HepG2 (cell line): ENCODE results near the gene CCDC154. TPM values are rescaled to one million over a fixed set of nuclear protein-coding genes. Genes with fewer than 3 reads are reported as not detected.

Source experiments
- ATAC-seq: fragments of 200-7000 bp; cut with Tn5 transposase; 3 replicates; pipeline ENCODE4 v1.9.1; 2020; ENCODE audit warnings: mild to moderate bottlenecking, moderate library complexity
- BruUV-seq: library from RNA; stranded (reverse); fragments of 400-500 nt; replicated peaks from 2 replicates; lab custom pipeline; 2021; lab: Mats Ljungman, UMichigan
- CTCF ChIA-PET: fragments of 300-600 bp; formaldehyde crosslinking; extraction: SDS; loops from one replicate; lab custom pipeline; 2021; ENCODE audit warnings: low total read pairs, inconsistent platforms, low intra/inter-chr PET ratio; lab: Yijun Ruan, JAX
- POLR2A ChIA-PET: fragments of 350-600 bp; sonication (Branson Sonifier 250); formaldehyde crosslinking; loops from one replicate; lab custom pipeline; 2020; ENCODE audit warnings: antibody characterized with exemption, inconsistent platforms; lab: Yijun Ruan, JAX
- DNase-seq: peaks from one replicate; pipeline ENCODE4 v3.0.0-alpha.2; 2015; ENCODE audit warnings: low spot score
- FAIRE-seq: peaks from 3 replicates; lab custom pipeline; 2011; peaks lifted over from hg19 to GRCh38; lab: Jason Lieb, UNC
- H2AFZ ChIP-seq: one replicate; pipeline ENCODE4 v1.6.1; 2011; ENCODE audit warnings: low read length, inconsistent platforms
- H3K27ac ChIP-seq: fragments of 300-600 bp; 3 replicates; pipeline ENCODE4 v1.8.0; 2011; ENCODE audit warnings: mixed run types, mild to moderate bottlenecking, mixed read lengths, low read length, inconsistent platforms; ENCODE audit not compliant: insufficient read depth; ENCODE audit errors: extremely low read length
- H3K27me3 ChIP-seq, 2 experiments: fragments of 200-600 bp in 1 of 2; 2 replicates in 1 of 2; 3 replicates in 1 of 2; pipeline versions ENCODE4 v1.6.0 to v1.8.0; 2011; ENCODE audit warnings: low read length in 2 of 2, mild to moderate bottlenecking in 2 of 2, moderate library complexity in 2 of 2, inconsistent platforms in 1 of 2; ENCODE audit not compliant: insufficient read depth in 2 of 2, control insufficient read depth in 1 of 2
- H3K36me3 ChIP-seq, 2 experiments: fragments of 200-600 bp in 1 of 2; replicated peaks in 1 of 2; 2 replicates in 1 of 2; 3 replicates in 1 of 2; pipeline versions ENCODE4 v1.5.1 to v1.8.0; 2011; ENCODE audit warnings: low read length in 2 of 2, inconsistent platforms in 1 of 2; ENCODE audit not compliant: insufficient read depth in 2 of 2, control insufficient read depth in 1 of 2
- H3K4me1 ChIP-seq: 2 replicates; pipeline ENCODE4 v1.5.1; 2012; ENCODE audit warnings: low read length, inconsistent platforms; ENCODE audit not compliant: insufficient read depth
- H3K4me2 ChIP-seq: 2 replicates; pipeline ENCODE4 v1.6.0; 2011; ENCODE audit warnings: low read depth, low read length, inconsistent platforms
- H3K4me3 ChIP-seq, 3 experiments: fragments of 200-600 bp in 1 of 3; sonication (generic), shearing (Covaris generic) in 1 of 3; replicated peaks in 1 of 3; 2 replicates each; pipeline ENCODE4 v1.5.1; 2011 to 2016; ENCODE audit warnings: low read length in 3 of 3, inconsistent platforms in 2 of 3, low read depth in 2 of 3, mild to moderate bottlenecking in 2 of 3, control low read depth in 1 of 3, mixed read lengths in 1 of 3; ENCODE audit not compliant: insufficient read depth in 1 of 3
- H3K79me2 ChIP-seq: one replicate; pipeline ENCODE4 v1.6.1; 2011; ENCODE audit warnings: low read length, inconsistent platforms; ENCODE audit not compliant: insufficient read depth
- H3K9ac ChIP-seq: 2 replicates; pipeline ENCODE4 v1.6.0; 2011; ENCODE audit warnings: mild to moderate bottlenecking, low read depth, low read length, inconsistent platforms; ENCODE audit not compliant: insufficient read depth
- H3K9me3 ChIP-seq: 2 replicates; pipeline ENCODE4 v1.5.1; 2012; ENCODE audit warnings: mild to moderate bottlenecking, low read length
- H4K20me1 ChIP-seq: 2 replicates; pipeline ENCODE4 v1.6.0; 2011; ENCODE audit warnings: inconsistent platforms, mild to moderate bottlenecking, low read length, moderate library complexity; ENCODE audit not compliant: insufficient read depth
- AGO2 ChIP-seq: fragments of 200-400 bp; formaldehyde crosslinking; optimal IDR thresholded peaks from 2 replicates; pipeline ENCODE3; 2017; ENCODE audit warnings: mild to moderate bottlenecking, low read depth, low read length, moderate library complexity
- NONO ChIP-seq, 2 experiments: fragments of 450-650 bp in 1 of 2; sonication (generic) in 1 of 2; formaldehyde crosslinking in 1 of 2; IDR thresholded peaks in 1 of 2; conservative IDR thresholded peaks in 1 of 2; 2 replicates each; pipeline versions ENCODE4 v1.6.1 to v1.8.0; 2017 to 2022; ENCODE audit warnings: mild to moderate bottlenecking in 1 of 2, missing genetic modification reagents in 1 of 2, moderate library complexity in 1 of 2
- POLR2G ChIP-seq: fragments of 200-400 bp; formaldehyde crosslinking; IDR thresholded peaks from 2 replicates; pipeline ENCODE4 v1.6.1; 2018; ENCODE audit warnings: mild to moderate bottlenecking, low read depth, low read length, moderate library complexity
- ZNF431 ChIP-seq: sonication (generic); formaldehyde crosslinking; IDR thresholded peaks from 2 replicates; pipeline ENCODE4 v1.9.0; 2022; ENCODE audit warnings: missing genetic modification reagents, low read depth, mild to moderate bottlenecking, borderline replicate concordance
- WGBS: methylation state at CpG from one replicate; pipeline ENCODE4 v1.1.6; 2017; ENCODE audit warnings: low lambda C conversion rate; 5-methylcytosine and 5-hydroxymethylcytosine counted together
- in situ Hi-C: cut with HindIII; loops from 2 replicates; pipeline ENCODE4 v1.10.0; 2017; ENCODE audit warnings: low pct_unique_long_range_greater_than_20kb; ENCODE audit not compliant: extremely low pct_ligation_motif_present
- intact Hi-C: fragments of 100-400 bp; cut with micrococcal nuclease; formaldehyde crosslinking; loops from one replicate; pipeline ENCODE4 v1.10.0; 2022; ENCODE audit not compliant: unreplicated experiment
- polyA plus RNA-seq, 8 experiments: library from polyadenylated mRNA; depleted of rRNA in 3 of 8; stranded (reverse) in 7 of 8; unstranded in 1 of 8; fragments of >200 nt; fragmentation: Illumina TruSeq in 4 of 8; extraction: Trizol in 4 of 8; gene quantifications; 2 replicates each; pipeline versions ENCODE4 v1.2.1 to v1.2.3, GENCODE V29; 2011 to 2016; ENCODE audit warnings: low read depth in 4 of 8, missing spikeins in 1 of 8, mixed read lengths in 1 of 8; ENCODE audit not compliant: insufficient read depth in 1 of 8
- total RNA-seq, 5 experiments: library from RNA; depleted of rRNA; stranded (reverse); fragments of >200 nt; fragmentation: Illumina TruSeq; extraction: Trizol; gene quantifications; 2 replicates each; pipeline ENCODE4 v1.2.3, GENCODE V29; 2016; ENCODE audit warnings: low read depth in 1 of 5

The CCDC154 gene
- total and polyA plus RNA-seq, 2 of the 13 experiments (the other 11 are each of a cell fraction or from before 2014, with no cell fraction given) = 0.92 to 1.5 TPM

GRCh38 chr16:1445518-1446203 is 1.3 kb upstream of the CCDC154 start:
- Histone ChIP-seq H3K4me3 (no peak overlapping the region), H3K4me1 (peaks cover 14% of the 10 kb centered on the region), H3K9ac (no peak overlapping the region), H3K27me3 (peaks cover 0 to 1% of the 10 kb centered on the region in 2 experiments; a peak in 3 of 5 replicates), H3K4me2 (no peak overlapping the region), H3K9me3 (no peaks in the 10 kb centered on the region), H3K79me2 (no peaks in the 10 kb centered on the region), H3K36me3 (no peaks in the 10 kb centered on the region; a peak in 1 of 5 replicates), H2AFZ (no peak overlapping the region), H3K27ac (no peak overlapping the region), H4K20me1 (no peaks in the 10 kb centered on the region)
- in situ Hi-C loops = no loop called here
- WGBS = 98% methylated on average over 6 of the region's 25 CpGs
- ChIA-PET CTCF (no interaction called here), POLR2A (no interaction called here)
- intact Hi-C loops = no loop called here
- no peak for ATAC-seq
- no peak for TF ChIP-seq ZNF431 (CRISPR knock-in tag)
- peak; percentile 27 for TF ChIP-seq AGO2
- BruUV-seq = TSS peak; percentile 59
- DNase-seq = no peak
- no peak for FAIRE-seq

GRCh38 chr16:1444730-1445517 is 568 bp upstream of the CCDC154 start:
- no TSS peak for BruUV-seq
- Histone ChIP-seq H3K4me3 (no peak overlapping the region), H3K27me3 (peaks cover 0 to 1% of the 10 kb centered on the region in 2 experiments; a peak in 3 of 5 replicates), H3K9me3 (no peaks in the 10 kb centered on the region), H4K20me1 (no peaks in the 10 kb centered on the region), H2AFZ (no peak overlapping the region), H3K4me1 (peaks cover 14% of the 10 kb centered on the region), H3K36me3 (no peaks in the 10 kb centered on the region; a peak in 1 of 5 replicates), H3K79me2 (no peaks in the 10 kb centered on the region), H3K27ac (no peak overlapping the region), H3K4me2 (no peak overlapping the region), H3K9ac (no peak overlapping the region)
- 90% methylated on average over 42 of the region's 48 CpGs for WGBS
- ChIA-PET CTCF (no interaction called here), POLR2A (no interaction called here)
- ATAC-seq (no peak), DNase-seq (no peak), FAIRE-seq (no peak)
- in situ Hi-C loops = no loop called here
- intact Hi-C loops = no loop called here
- TF ChIP-seq POLR2G (0 out of 2 replicates have a peak, but pooled peaks have one; percentile 36), NONO (IDR thresholded peaks at IDR 0.05) (no peak), NONO (CRISPR knock-in tag; conservative IDR thresholded peaks at IDR 0.05) (no peak)
